Neural cell (in vitro differentiated cells): Measurements from ENCODE around the gene INPP5D. TPM values are rescaled to one million over a fixed set of nuclear protein-coding genes. Genes with fewer than 3 reads are reported as not detected.

ENCODE experiments used
- H2AFZ ChIP-seq: fragments of 200-600, 300-800 bp; sonication (generic), shearing (Covaris generic); 2 replicates; pipeline ENCODE4 v1.6.0; 2014; ENCODE audit warnings: low read depth, mild to moderate bottlenecking, antibody characterized with exemption, low read length, moderate library complexity
- H3F3A ChIP-seq: fragments of 200-600 bp; shearing (Covaris generic); 2 replicates; pipeline ENCODE4 v1.6.1; 2016; ENCODE audit warnings: mild to moderate bottlenecking, moderate library complexity, mixed read lengths, antibody characterized with exemption, low read length; ENCODE audit not compliant: insufficient read depth, poor library complexity, severe bottlenecking
- H3K27ac ChIP-seq: fragments of 200-600, 300-800 bp; sonication (generic), shearing (Covaris generic); 2 replicates; pipeline ENCODE4 v1.5.1; 2014; ENCODE audit warnings: mild to moderate bottlenecking, low read length, moderate library complexity
- H3K27me3 ChIP-seq: fragments of 300-800, 200-600 bp; sonication (generic), shearing (Covaris generic); 2 replicates; pipeline ENCODE4 v1.6.0; 2014; ENCODE audit warnings: mild to moderate bottlenecking, low read depth, low read length, moderate library complexity; ENCODE audit not compliant: insufficient read depth
- H3K36me3 ChIP-seq: fragments of 300-800, 200-600 bp; sonication (generic), shearing (Covaris generic); 2 replicates; pipeline ENCODE4 v1.5.1; 2014; ENCODE audit warnings: mild to moderate bottlenecking, antibody characterized with exemption, low read length, moderate library complexity; ENCODE audit not compliant: insufficient read depth
- H3K4me2 ChIP-seq: fragments of 300-800, 200-600 bp; sonication (generic), shearing (Covaris generic); 2 replicates; pipeline ENCODE4 v1.6.0; 2014; ENCODE audit warnings: mild to moderate bottlenecking, low read length
- H3K4me3 ChIP-seq: fragments of 300-800, 200-600 bp; sonication (generic), shearing (Covaris generic); 2 replicates; pipeline ENCODE4 v1.5.1; 2014; ENCODE audit warnings: mild to moderate bottlenecking, low read length, moderate library complexity
- H3K79me2 ChIP-seq: fragments of 200-600 bp; shearing (Covaris generic); replicated peaks from 2 replicates; pipeline ENCODE4 v1.6.0; 2014; ENCODE audit warnings: mild to moderate bottlenecking, low read length, moderate library complexity; ENCODE audit not compliant: insufficient read depth
- H3K9ac ChIP-seq: fragments of 300-800, 200-600 bp; sonication (generic), shearing (Covaris generic); 2 replicates; pipeline ENCODE4 v1.6.1; 2016; ENCODE audit warnings: mild to moderate bottlenecking, low read length, mixed read lengths
- H3K9me2 ChIP-seq: fragments of 200-600 bp; shearing (Covaris generic); 2 replicates; pipeline ENCODE4 v1.6.1; 2016; ENCODE audit warnings: mild to moderate bottlenecking, low read length, mixed read lengths; ENCODE audit not compliant: insufficient read depth
- H3K9me3 ChIP-seq: fragments of 200-600, 300-800 bp; sonication (generic), shearing (Covaris generic); 2 replicates; pipeline ENCODE4 v1.6.1; 2016; ENCODE audit warnings: mild to moderate bottlenecking, mixed run types, low read length, moderate library complexity, mixed read lengths
- H4K20me1 ChIP-seq: fragments of 200-600 bp; shearing (Covaris generic); 2 replicates; pipeline ENCODE4 v1.6.1; 2016; ENCODE audit warnings: mild to moderate bottlenecking, mixed run types; ENCODE audit not compliant: insufficient read depth
- CTCF ChIP-seq: fragments of 450-650 bp; IDR thresholded peaks from 2 replicates; pipeline ENCODE4 v1.5.1; 2014; ENCODE audit warnings: antibody characterized with exemption, mild to moderate bottlenecking, moderate library complexity; ENCODE audit not compliant: poor library complexity, severe bottlenecking
- EP300 ChIP-seq: fragments of 450-650 bp; conservative IDR thresholded peaks from 2 replicates; pipeline ENCODE4 v1.6.1; 2014; ENCODE audit warnings: antibody characterized with exemption, mild to moderate bottlenecking, moderate library complexity; ENCODE audit not compliant: poor library complexity, severe bottlenecking
- EZH2 ChIP-seq: fragments of 200-600, 300-800 bp; shearing (Covaris generic), sonication (generic); IDR thresholded peaks from 2 replicates; pipeline ENCODE4 v1.6.1; 2014; ENCODE audit warnings: antibody characterized with exemption, low read length, borderline replicate concordance, mild to moderate bottlenecking; ENCODE audit not compliant: insufficient read depth, poor library complexity, severe bottlenecking
- MXI1 ChIP-seq: fragments of 450-650 bp; conservative IDR thresholded peaks from 2 replicates; pipeline ENCODE4 v1.6.1; 2014; ENCODE audit warnings: antibody characterized with exemption, mild to moderate bottlenecking; ENCODE audit not compliant: poor library complexity, severe bottlenecking
- POLR2AphosphoS5 ChIP-seq: IDR thresholded peaks from 2 replicates; pipeline ENCODE4 v1.6.1; 2012
- RAD21 ChIP-seq: fragments of 450-650 bp; conservative IDR thresholded peaks from 2 replicates; pipeline ENCODE4 v1.6.1; 2014; ENCODE audit warnings: antibody characterized with exemption, mild to moderate bottlenecking, moderate library complexity
- REST ChIP-seq: IDR thresholded peaks from 2 replicates; pipeline ENCODE4 v1.6.1; 2012; ENCODE audit warnings: borderline replicate concordance
- SMC3 ChIP-seq: fragments of 450-650 bp; conservative IDR thresholded peaks from 2 replicates; pipeline ENCODE4 v1.6.1; 2014; ENCODE audit warnings: antibody characterized with exemption, mild to moderate bottlenecking, moderate library complexity; ENCODE audit not compliant: poor library complexity
- TAF1 ChIP-seq: IDR thresholded peaks from 2 replicates; pipeline ENCODE4 v1.6.1; 2012; ENCODE audit warnings: low read depth
- polyA plus RNA-seq: library from polyadenylated mRNA; depleted of rRNA; stranded (reverse); fragments of >200 nt; gene quantifications from 2 replicates; pipeline ENCODE4 v1.2.3, GENCODE V29; 2014

The INPP5D gene
- polyA plus RNA-seq, 1 donor from 2014 or later = not detected

GRCh38 chr2:233120459-233120858, 60.3 kb downstream of the INPP5D start:
- Histone ChIP-seq H3K36me3 (no peaks in the 10 kb centered on the region), H3K4me3 (no peak overlapping the region), H3K27me3 (no peaks in the 10 kb centered on the region), H3K27ac (no peak overlapping the region), H3K4me2 (no peak overlapping the region), H4K20me1 (no peaks in the 10 kb centered on the region), H3K9me3 (no peaks in the 10 kb centered on the region), H2AFZ (no peak overlapping the region), H3F3A (no peaks in the 10 kb centered on the region), H3K79me2 (no peaks in the 10 kb centered on the region), H3K9me2 (no peaks in the 10 kb centered on the region), H3K9ac (no peak overlapping the region)
- no peak for TF ChIP-seq REST
- TF ChIP-seq TAF1 = no peak
- no peak for TF ChIP-seq EP300
- no peak for TF ChIP-seq RAD21
- no peak for TF ChIP-seq SMC3
- no peak for TF ChIP-seq POLR2AphosphoS5
- TF ChIP-seq EZH2 = no peak
- no peak for TF ChIP-seq MXI1
- TF ChIP-seq CTCF = no peak

- Histone ChIP-seq H3K36me3 (no peaks in the 10 kb centered on the region), H3K4me2 (no peak overlapping the region), H3K9me2 (no peaks in the 10 kb centered on the region), H3K79me2 (no peaks in the 10 kb centered on the region), H3K4me3 (no peak overlapping the region), H3K9me3 (no peaks in the 10 kb centered on the region), H3K27ac (no peak overlapping the region), H2AFZ (no peak overlapping the region), H3K27me3 (no peaks in the 10 kb centered on the region), H4K20me1 (no peaks in the 10 kb centered on the region), H3F3A (no peaks in the 10 kb centered on the region), H3K9ac (no peak overlapping the region)
- TF ChIP-seq REST (no peak), RAD21 (no peak), POLR2AphosphoS5 (no peak)
These were observed 61.7 kb downstream of the INPP5D start for GRCh38 chr2:233121856-233122255.
